SK-N-SH treated with all-trans-retinoic acid at 6 μM for 48 hours (cell line): Measurements from ENCODE around the gene LMAN2L.

Experiments
- ATAC-seq: fragments of 200-7000 bp; cut with Tn5 transposase; 3 replicates; pipeline ENCODE4 v1.9.1; 2020; ENCODE audit warnings: mild to moderate bottlenecking, moderate library complexity
- ARNTL ChIP-seq: fragments of 450-650 bp; formaldehyde crosslinking; IDR thresholded peaks from 2 replicates; pipeline ENCODE4 v1.5.0; 2020; ENCODE audit warnings: low read depth, mild to moderate bottlenecking, moderate library complexity, borderline replicate concordance
- BACH2 ChIP-seq: fragments of 250-450 bp; sonication (Bioruptor Pico); IDR thresholded peaks from 2 replicates; pipeline ENCODE4 v1.9.0; 2021; ENCODE audit warnings: mild to moderate bottlenecking, borderline replicate concordance
- CREB5 ChIP-seq: fragments of 250-450 bp; sonication (Bioruptor Pico); IDR thresholded peaks from 2 replicates; pipeline ENCODE4 v1.5.1; 2020; ENCODE audit warnings: low read depth, mild to moderate bottlenecking, moderate library complexity
- CSDC2 ChIP-seq: fragments of 250-450 bp; sonication (Bioruptor Pico); IDR thresholded peaks from 2 replicates; pipeline ENCODE4 v1.5.0; 2020; ENCODE audit warnings: mild to moderate bottlenecking, moderate library complexity
- CSRNP3 ChIP-seq: fragments of 250-450 bp; sonication (Bioruptor Pico); IDR thresholded peaks from 2 replicates; pipeline ENCODE4 v1.5.1; 2021; ENCODE audit warnings: mild to moderate bottlenecking, moderate library complexity
- GLIS3 ChIP-seq: fragments of 250-450 bp; sonication (Bioruptor Pico); IDR thresholded peaks from 2 replicates; pipeline ENCODE4 v1.5.0; 2020; ENCODE audit warnings: mild to moderate bottlenecking, moderate library complexity
- ISL1 ChIP-seq: fragments of 250-450 bp; sonication (Bioruptor Pico); IDR thresholded peaks from 2 replicates; pipeline ENCODE4 v2.1.2; 2022; ENCODE audit warnings: mild to moderate bottlenecking, moderate library complexity
- OSR1 ChIP-seq: fragments of 250-450 bp; sonication (Bioruptor Pico); IDR thresholded peaks from 2 replicates; pipeline ENCODE4 v1.8.0; 2022; ENCODE audit warnings: moderate library complexity, mild to moderate bottlenecking, inconsistent platforms
- PATZ1 ChIP-seq: fragments of 250-450 bp; sonication (Bioruptor Pico); IDR thresholded peaks from 2 replicates; pipeline ENCODE4 v1.8.0; 2020; ENCODE audit warnings: mild to moderate bottlenecking, moderate library complexity, borderline replicate concordance
- POU6F1 ChIP-seq: fragments of 250-450 bp; sonication (Bioruptor Pico); IDR thresholded peaks from 2 replicates; pipeline ENCODE4 v1.8.0; 2021; ENCODE audit warnings: low read depth, mild to moderate bottlenecking, moderate library complexity, borderline replicate concordance
- PPARA ChIP-seq: fragments of 250-450 bp; sonication (Bioruptor Pico); IDR thresholded peaks from 2 replicates; pipeline ENCODE4 v1.5.0; 2020; ENCODE audit warnings: mild to moderate bottlenecking, borderline replicate concordance
- RARB ChIP-seq: fragments of 250-450 bp; sonication (Bioruptor Pico); IDR thresholded peaks from 2 replicates; pipeline ENCODE4 v1.8.0; 2021; ENCODE audit warnings: mild to moderate bottlenecking, moderate library complexity
- SNAI2 ChIP-seq: fragments of 250-450 bp; sonication (Bioruptor Pico); IDR thresholded peaks from 2 replicates; pipeline ENCODE4 v1.5.0; 2020; ENCODE audit warnings: mild to moderate bottlenecking, moderate library complexity
- TCF4 ChIP-seq: fragments of 250-450 bp; sonication (Bioruptor Pico); IDR thresholded peaks from 2 replicates; pipeline ENCODE4 v1.8.0; 2021; ENCODE audit warnings: mild to moderate bottlenecking, moderate library complexity, borderline replicate concordance
- TOX ChIP-seq: fragments of 250-450 bp; sonication (Bioruptor Pico); IDR thresholded peaks from 2 replicates; pipeline ENCODE4 v1.8.0; 2021; ENCODE audit warnings: mild to moderate bottlenecking, moderate library complexity, borderline replicate concordance
- TSHZ2 ChIP-seq: fragments of 250-450 bp; sonication (Bioruptor Pico); IDR thresholded peaks from 2 replicates; pipeline ENCODE4 v1.5.0; 2020; ENCODE audit warnings: mild to moderate bottlenecking, moderate library complexity
- ZFP3 ChIP-seq: fragments of 250-450 bp; sonication (Bioruptor Pico); IDR thresholded peaks from 2 replicates; pipeline ENCODE4 v1.5.0; 2020; ENCODE audit warnings: mild to moderate bottlenecking, moderate library complexity
- ZFP30 ChIP-seq: fragments of 450-650 bp; formaldehyde crosslinking; IDR thresholded peaks from 2 replicates; pipeline ENCODE4 v1.5.0; 2022; ENCODE audit warnings: mild to moderate bottlenecking, moderate library complexity
- ZNF565 ChIP-seq: fragments of 450-650 bp; formaldehyde crosslinking; conservative IDR thresholded peaks from 2 replicates; pipeline ENCODE4 v1.5.0; 2020; ENCODE audit warnings: low read depth, mild to moderate bottlenecking, moderate library complexity
- ZNF70 ChIP-seq: fragments of 450-650 bp; formaldehyde crosslinking; IDR thresholded peaks from 2 replicates; pipeline ENCODE4 v1.5.0; 2020; ENCODE audit warnings: mild to moderate bottlenecking, moderate library complexity
- ZNF8 ChIP-seq: fragments of 450-650 bp; formaldehyde crosslinking; IDR thresholded peaks from 2 replicates; pipeline ENCODE4 v1.5.0; 2020; ENCODE audit warnings: mild to moderate bottlenecking, moderate library complexity

Gene LMAN2L

GRCh38 chr2:96664366-96664925 is 75.4 kb downstream of the LMAN2L start:
- peak; percentile 100 for TF ChIP-seq ZNF8 (CRISPR knock-in tag)
- TF ChIP-seq RARB (CRISPR knock-in tag): no peak
- TF ChIP-seq, all 23 proteins: peak for 1
- no peak for ATAC-seq

GRCh38 chr2:96663829-96664228 is 76.0 kb downstream of the LMAN2L start:
- TF ChIP-seq CSDC2 (no peak), CREB5 (no peak), TOX (no peak), ZFP3 (no peak), PATZ1 (no peak), TCF4 (CRISPR knock-in tag) (no peak), ARNTL (CRISPR knock-in tag) (no peak), RARB (CRISPR knock-in tag) (no peak), PPARA (CRISPR knock-in tag) (no peak), TSHZ2 (CRISPR knock-in tag) (no peak), ZNF8 (CRISPR knock-in tag) (no peak), ZFP30 (CRISPR knock-in tag) (no peak), POU6F1 (CRISPR knock-in tag) (no peak)
- TF ChIP-seq, all 23 proteins: peak for 0
- ATAC-seq: no peak

- ATAC-seq: no peak
- TF ChIP-seq ZFP30 (CRISPR knock-in tag): no peak
- TF ChIP-seq TOX: no peak
- no peak for TF ChIP-seq GLIS3 (CRISPR knock-in tag)
- no peak for TF ChIP-seq TCF4 (CRISPR knock-in tag)
- TF ChIP-seq SNAI2 (CRISPR knock-in tag): no peak
- TF ChIP-seq ZNF70 (CRISPR knock-in tag): no peak
- no peak for TF ChIP-seq ZFP3
- no peak for TF ChIP-seq ZNF565 (CRISPR knock-in tag)
- no peak for TF ChIP-seq POU6F1 (CRISPR knock-in tag)
- no peak for TF ChIP-seq OSR1 (CRISPR knock-in tag)
- no peak for TF ChIP-seq BACH2
- no peak for TF ChIP-seq RARB (CRISPR knock-in tag)
- no peak for TF ChIP-seq TSHZ2 (CRISPR knock-in tag)
- no peak for TF ChIP-seq ISL1 (CRISPR knock-in tag)
- TF ChIP-seq PATZ1: no peak
- no peak for TF ChIP-seq CSDC2
- no peak for TF ChIP-seq CSRNP3 (CRISPR knock-in tag)
- no peak for TF ChIP-seq ZNF8 (CRISPR knock-in tag)
Observed at GRCh38 chr2:96663177-96663576, 76.7 kb downstream of the LMAN2L start.
